ENCODE results near the gene ANKS3.

Gene ANKS3

DNA sequence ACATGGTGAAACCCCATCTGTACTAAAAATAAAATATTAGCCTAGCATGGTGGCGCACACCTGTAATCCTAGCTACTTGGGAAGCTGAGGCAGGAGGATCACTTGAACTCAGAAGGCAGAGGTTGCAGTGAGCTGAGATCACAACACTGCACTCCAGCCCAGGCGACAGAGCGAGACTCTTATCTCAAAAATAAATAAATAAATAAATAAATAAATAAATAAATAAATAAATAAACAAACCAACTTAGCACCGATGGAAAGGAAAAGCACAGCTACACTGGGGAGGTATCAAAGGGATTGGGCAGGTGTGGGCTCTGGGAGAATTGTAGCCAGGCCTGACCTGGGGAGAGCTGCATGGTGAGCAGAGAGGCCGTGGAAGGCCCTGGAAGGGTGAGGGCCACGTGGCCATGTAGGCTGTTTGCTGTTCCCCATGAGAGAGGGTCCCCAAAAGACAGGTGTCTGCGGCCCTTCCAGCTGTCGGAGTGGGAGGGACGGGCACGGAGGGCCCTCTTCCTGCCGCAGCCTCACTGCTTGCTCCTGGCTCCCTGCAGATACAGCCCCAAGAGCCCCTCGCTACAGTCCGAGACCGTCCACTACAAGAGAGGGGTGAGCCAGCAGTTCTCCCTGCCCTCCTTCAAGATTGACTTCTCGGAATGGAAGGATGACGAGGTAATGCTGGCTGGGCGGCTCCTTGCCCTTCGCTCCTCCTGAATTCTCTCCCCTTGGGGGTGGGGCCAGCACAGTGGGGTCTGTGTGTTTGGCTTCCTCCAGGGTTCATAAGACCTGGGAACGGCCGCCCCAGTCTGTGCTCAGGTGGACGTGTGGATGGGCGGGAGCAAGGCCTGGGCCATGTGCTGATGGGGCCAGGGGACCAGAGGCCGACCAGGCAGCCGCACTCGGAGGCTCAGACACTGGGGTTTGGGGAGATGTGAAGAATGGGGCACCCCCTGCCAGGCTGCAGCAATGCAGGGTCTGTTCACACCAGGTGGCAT, 77.1 kb downstream of the ANKS3 start:
- H3K4me3 ChIP-seq (ENCODE audit: low read depth, low read length): no peak overlapping the region
- TF ChIP-seq, protein P1, sequence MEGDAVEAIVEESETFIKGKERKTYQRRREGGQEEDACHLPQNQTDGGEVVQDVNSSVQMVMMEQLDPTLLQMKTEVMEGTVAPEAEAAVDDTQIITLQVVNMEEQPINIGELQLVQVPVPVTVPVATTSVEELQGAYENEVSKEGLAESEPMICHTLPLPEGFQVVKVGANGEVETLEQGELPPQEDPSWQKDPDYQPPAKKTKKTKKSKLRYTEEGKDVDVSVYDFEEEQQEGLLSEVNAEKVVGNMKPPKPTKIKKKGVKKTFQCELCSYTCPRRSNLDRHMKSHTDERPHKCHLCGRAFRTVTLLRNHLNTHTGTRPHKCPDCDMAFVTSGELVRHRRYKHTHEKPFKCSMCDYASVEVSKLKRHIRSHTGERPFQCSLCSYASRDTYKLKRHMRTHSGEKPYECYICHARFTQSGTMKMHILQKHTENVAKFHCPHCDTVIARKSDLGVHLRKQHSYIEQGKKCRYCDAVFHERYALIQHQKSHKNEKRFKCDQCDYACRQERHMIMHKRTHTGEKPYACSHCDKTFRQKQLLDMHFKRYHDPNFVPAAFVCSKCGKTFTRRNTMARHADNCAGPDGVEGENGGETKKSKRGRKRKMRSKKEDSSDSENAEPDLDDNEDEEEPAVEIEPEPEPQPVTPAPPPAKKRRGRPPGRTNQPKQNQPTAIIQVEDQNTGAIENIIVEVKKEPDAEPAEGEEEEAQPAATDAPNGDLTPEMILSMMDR (IDR thresholded peaks at IDR 0.05; ENCODE audit: borderline replicate concordance, insufficient read depth, low read depth, low read length): no peak

DNA sequence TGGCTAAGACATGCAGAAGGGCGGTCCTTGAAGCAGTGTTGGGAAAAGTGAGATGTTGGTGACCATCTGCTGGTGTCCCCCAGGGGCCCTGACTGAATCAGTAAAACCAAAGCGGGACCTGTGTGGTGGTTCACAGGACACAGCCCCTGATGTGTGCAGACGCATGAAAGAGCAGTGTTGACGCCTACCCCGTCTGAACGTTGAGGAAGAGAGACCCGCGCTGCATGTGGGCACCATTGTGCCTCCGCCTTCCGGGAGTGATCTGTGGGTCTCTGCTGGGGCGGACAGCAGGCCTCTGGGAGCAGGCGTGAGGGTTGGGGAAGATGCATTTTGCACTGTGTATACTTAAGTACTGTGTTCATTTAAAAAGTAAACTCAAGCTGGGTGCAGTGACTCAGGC, 77.8 kb downstream of the ANKS3 start:
- H3K4me3 ChIP-seq (ENCODE audit: low read depth, low read length): no peak overlapping the region
- TF ChIP-seq, protein P1 (IDR thresholded peaks at IDR 0.05; ENCODE audit: borderline replicate concordance, insufficient read depth, low read depth, low read length): no peak

DNA sequence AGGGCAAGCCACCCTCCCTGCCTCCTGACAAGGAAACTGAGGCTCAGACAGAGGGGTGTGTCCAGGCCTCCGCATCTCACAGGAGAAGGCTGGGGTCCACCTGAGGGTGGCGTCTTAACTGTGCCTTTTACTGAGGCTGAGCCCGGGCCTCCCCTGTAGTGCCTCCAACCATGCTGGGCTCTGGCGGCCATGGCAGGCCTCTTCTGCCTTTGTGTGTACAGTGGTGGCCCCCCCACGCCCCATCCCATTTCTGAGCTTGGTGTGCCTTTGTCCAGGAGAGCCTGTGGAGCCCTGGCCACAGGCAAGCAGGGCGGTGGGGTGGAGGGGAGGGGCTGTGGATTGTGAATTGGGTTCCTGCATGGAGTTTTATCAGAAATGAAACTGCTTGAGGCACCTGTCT, 78.3 kb downstream of the ANKS3 start:
- TF ChIP-seq, protein P1 (IDR thresholded peaks at IDR 0.05; ENCODE audit: borderline replicate concordance, insufficient read depth, low read depth, low read length): no peak
- H3K4me3 ChIP-seq (ENCODE audit: low read depth, low read length): no peak overlapping the region

DNA sequence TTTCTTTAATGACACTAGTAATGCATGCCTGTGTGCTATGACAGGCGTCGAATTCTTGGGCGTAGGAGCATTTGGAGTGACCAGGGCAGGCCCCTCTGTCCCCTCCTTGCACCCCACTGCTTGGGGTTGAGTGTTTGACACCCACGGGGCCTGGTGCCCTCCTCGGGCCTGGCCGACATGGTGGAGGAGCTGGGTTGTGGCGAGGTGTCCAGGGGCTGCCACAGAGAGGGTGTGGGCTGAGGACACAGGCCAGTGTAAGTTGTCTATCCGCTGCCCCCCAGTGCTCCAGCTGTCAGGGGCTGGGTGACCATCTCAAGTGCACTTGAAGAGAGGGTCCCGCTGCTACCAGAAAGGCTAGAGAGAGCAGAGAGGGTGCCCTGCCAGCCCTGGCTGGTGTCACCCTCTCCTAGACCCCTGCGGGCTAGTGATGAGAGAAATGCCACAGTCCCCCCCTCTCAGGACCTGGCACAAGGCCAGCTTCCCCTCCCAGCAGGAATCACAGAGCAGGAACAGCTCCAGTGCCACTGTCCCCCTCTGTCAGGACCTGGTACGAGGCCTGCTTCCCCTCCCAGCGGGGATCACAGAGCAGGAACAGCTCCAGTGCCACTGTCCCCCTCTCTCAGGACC, 79.0 kb downstream of the ANKS3 start:
- TF ChIP-seq, protein P1 (IDR thresholded peaks at IDR 0.05; ENCODE audit: borderline replicate concordance, insufficient read depth, low read depth, low read length): no peak
- H3K4me3 ChIP-seq (ENCODE audit: low read depth, low read length): no peak overlapping the region

DNA sequence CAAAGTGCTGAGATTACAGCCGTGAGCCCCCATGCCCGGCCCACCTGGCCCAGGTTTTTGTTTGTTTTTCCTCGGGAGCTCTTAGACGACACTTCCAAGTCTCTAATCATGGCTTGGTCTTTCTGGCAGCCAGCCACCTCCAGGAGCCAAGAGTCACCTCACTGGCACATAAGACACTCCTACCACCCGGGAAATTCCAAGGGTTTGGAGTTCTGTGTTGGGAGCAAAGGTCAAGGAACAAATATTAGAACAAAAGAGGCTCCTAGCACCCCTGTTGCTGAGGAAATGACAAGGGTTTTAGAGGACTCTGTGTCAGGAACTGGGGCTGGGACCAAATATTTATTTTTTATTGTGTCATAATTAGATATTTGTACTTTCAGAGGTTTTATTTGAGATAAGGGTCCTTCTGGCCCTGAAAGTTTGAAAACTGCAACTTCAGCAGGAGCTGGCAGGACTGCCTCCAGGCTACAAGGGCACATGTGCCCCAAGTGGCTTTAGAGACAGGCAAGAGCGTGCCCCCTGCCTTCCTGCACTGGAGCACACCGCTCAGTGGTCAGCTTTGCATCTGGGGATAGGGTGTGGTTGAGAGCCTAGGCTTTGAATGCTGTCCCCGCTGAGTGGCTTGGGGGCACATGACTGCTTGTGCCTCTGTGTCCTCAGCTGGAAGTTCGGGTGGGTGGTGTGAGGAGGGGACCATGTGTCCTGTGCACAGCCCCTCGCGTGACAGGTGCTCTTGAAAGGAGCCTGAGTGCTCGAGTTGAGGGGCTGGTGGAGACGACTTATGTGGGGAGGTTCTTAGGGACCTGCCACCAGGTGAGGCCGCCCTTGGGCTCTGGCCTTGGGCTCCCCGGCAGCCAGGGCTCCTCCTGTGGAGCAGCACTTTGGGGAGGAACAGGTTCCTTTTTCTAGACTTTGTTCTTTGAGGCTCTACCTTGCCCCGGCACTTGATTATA, 79.8 kb downstream of the ANKS3 start:
- TF ChIP-seq, protein P1 (IDR thresholded peaks at IDR 0.05; ENCODE audit: borderline replicate concordance, insufficient read depth, low read depth, low read length): no peak

DNA sequence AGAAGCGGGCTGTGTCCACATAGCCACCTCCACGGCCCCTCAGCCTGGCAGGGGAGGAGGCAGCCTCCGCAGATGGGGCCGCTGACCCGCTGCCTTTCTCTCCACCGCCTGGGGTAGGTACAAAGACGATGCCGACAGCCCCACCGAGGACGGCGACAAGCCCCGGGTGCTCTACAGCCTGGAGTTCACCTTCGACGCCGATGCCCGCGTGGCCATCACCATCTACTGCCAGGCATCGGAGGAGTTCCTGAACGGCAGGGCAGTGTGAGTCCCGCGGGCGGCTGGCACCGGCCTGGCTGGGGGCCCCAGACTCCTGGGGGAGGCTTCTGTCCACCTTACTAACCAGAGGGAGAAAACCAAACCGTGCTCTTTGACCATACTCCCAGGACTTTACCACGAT, 81.5 kb downstream of the ANKS3 start:
- TF ChIP-seq, protein P1 (IDR thresholded peaks at IDR 0.05; ENCODE audit: borderline replicate concordance, insufficient read depth, low read depth, low read length): no peak
- H3K4me3 ChIP-seq (ENCODE audit: low read depth, low read length): no peak overlapping the region

More for the DNA sequence above, 79.8 kb downstream of the ANKS3 start:
- no peak overlapping the region for H3K4me3 ChIP-seq (ENCODE audit: low read depth, low read length)
